ENCODE measurements around the gene SLC45A1. TPM values are rescaled to one million over a fixed set of nuclear protein-coding genes. Genes with fewer than 3 reads are reported as not detected.

SLC45A1 gene
- polyA plus RNA-seq, 1 donor (not counting 4 experiments of a cell fraction or from before 2014, with no cell fraction given) = 0.14 TPM

GRCh38 chr1:8299963-8300362 is 18.0 kb upstream of the SLC45A1 start:
- Histone ChIP-seq H3K79me2 (ENCODE audit: control insufficient read depth, insufficient read depth, low read length) (no peaks in the 10 kb centered on the region), H3K4me3 (ENCODE audit: control insufficient read depth in 2 of 3, extremely low read depth in 1 of 3, insufficient read depth in 2 of 3, low read depth in 1 of 3, low read length in 3 of 3) (no peak overlapping the region), H3K4me1 (ENCODE audit: control insufficient read depth, extremely low read depth, insufficient read depth, low read length) (no peaks in the 10 kb centered on the region), H2AFZ (ENCODE audit: control insufficient read depth, low read length) (no peak overlapping the region), H3K9me3 (ENCODE audit: control insufficient read depth, low read depth, low read length) (no peaks in the 10 kb centered on the region), H3K27ac (ENCODE audit: control insufficient read depth, insufficient read depth, low read length) (no peak overlapping the region), H4K20me1 (ENCODE audit: control insufficient read depth, extremely low read depth, insufficient read depth, low read length) (no peaks in the 10 kb centered on the region), H3K9ac (ENCODE audit: control insufficient read depth, extremely low read depth, insufficient read depth, low read length) (no peak overlapping the region), H3K36me3 (ENCODE audit: control insufficient read depth in 2 of 2, extremely low read depth in 1 of 2, insufficient read depth in 2 of 2, low read length in 2 of 2) (no peaks in the 10 kb centered on the region), H3K27me3 (ENCODE audit: control insufficient read depth, extremely low read depth, insufficient read depth, low read length) (no peaks in the 10 kb centered on the region), H3K4me2 (ENCODE audit: control insufficient read depth, extremely low read depth, insufficient read depth, low read depth, low read length) (no peak overlapping the region), H3K9me1 (ENCODE audit: control insufficient read depth, extremely low read depth, insufficient read depth, low read length) (no peaks in the 10 kb centered on the region)
- DNase-seq (ENCODE audit: low read depth, low spot score) = no peak
- TF ChIP-seq CTCF (optimal IDR thresholded peaks at IDR 0.05 in 1 of 3, IDR thresholded peaks at IDR 0.05 in 1 of 3, conservative IDR thresholded peaks at IDR 0.05 in 1 of 3; ENCODE audit: extremely low read depth in 1 of 3, insufficient read depth in 2 of 3, low read length in 3 of 3) = no peak
- TF ChIP-seq EZH2 (IDR thresholded peaks at IDR 0.05; ENCODE audit: low read length) = no peak
- dilution Hi-C loops (cut with MboI; ENCODE audit: extremely low pct_ligation_motif_present, low sequenced_read_pairs) = loop anchor here (25.0 kb wide), 1 partner anchor 288 kb away; no protein-coding TSS in a partner anchor
- no peak for FAIRE-seq

DNA sequence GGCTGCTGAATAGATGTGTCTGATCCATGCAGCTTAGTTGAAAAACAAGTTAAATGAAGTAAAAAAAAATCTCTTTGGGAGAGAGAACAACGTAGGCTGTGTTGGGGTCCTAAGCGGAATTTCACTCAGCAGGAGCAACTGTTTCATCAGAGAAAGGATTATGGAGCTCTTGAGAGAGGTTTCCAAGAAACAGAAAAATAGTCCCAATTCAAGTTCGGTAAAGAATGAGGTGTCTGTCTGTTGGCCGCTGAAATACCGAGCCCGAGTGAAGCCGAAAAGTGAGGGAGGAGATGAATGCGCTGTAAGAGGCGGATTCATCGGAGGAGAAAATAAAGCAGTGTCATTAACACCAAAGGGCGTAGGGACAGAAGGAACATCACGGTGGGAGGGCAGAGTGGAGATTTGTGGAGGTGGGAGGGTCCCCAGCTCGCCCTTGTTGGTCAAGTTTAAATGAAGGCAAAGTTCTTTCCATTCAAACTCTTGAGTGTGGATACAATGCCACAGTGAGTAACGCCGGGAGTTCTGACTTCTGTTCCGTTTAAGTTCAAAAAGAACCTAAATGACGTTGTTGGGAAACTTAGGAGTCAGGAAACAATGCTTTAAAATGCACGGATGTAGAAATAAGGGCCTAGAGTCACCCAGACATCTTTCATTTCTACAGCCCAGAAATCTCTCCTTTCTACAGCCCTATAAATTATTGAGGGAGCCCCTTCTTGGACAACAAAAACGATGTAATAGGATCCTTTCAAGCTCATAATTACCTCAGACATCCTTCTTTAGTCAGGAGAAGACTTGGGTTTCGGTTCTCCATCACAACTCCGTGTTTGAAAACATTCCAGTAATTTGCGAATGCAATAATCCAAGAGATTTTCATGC is 15.6 kb upstream of the SLC45A1 start:
- TF ChIP-seq CTCF (optimal IDR thresholded peaks at IDR 0.05 in 1 of 3, IDR thresholded peaks at IDR 0.05 in 1 of 3, conservative IDR thresholded peaks at IDR 0.05 in 1 of 3; ENCODE audit: extremely low read depth in 1 of 3, insufficient read depth in 2 of 3, low read length in 3 of 3) (no peak), EZH2 (IDR thresholded peaks at IDR 0.05; ENCODE audit: low read length) (no peak)
- no peak overlapping the region for H3K9ac ChIP-seq (ENCODE audit: control insufficient read depth, extremely low read depth, insufficient read depth, low read length)
- DNase-seq (ENCODE audit: low read depth, low spot score) = no peak
- no peak overlapping the region for H3K4me2 ChIP-seq (ENCODE audit: control insufficient read depth, extremely low read depth, insufficient read depth, low read depth, low read length)
- H3K36me3 ChIP-seq (ENCODE audit: control insufficient read depth in 2 of 2, extremely low read depth in 1 of 2, insufficient read depth in 2 of 2, low read length in 2 of 2) = no peaks in the 10 kb centered on the region
- FAIRE-seq = no peak
- H3K79me2 ChIP-seq (ENCODE audit: control insufficient read depth, insufficient read depth, low read length) = no peaks in the 10 kb centered on the region
- H2AFZ ChIP-seq (ENCODE audit: control insufficient read depth, low read length) = no peak overlapping the region
- no peak overlapping the region for H3K4me3 ChIP-seq (ENCODE audit: control insufficient read depth in 2 of 3, extremely low read depth in 1 of 3, insufficient read depth in 2 of 3, low read depth in 1 of 3, low read length in 3 of 3)
- H3K4me1 ChIP-seq (ENCODE audit: control insufficient read depth, extremely low read depth, insufficient read depth, low read length) = no peaks in the 10 kb centered on the region
- dilution Hi-C loops (cut with MboI; ENCODE audit: extremely low pct_ligation_motif_present, low sequenced_read_pairs) = loop anchor here (25.0 kb wide), 1 partner anchor 290 kb away; no protein-coding TSS in a partner anchor
- no peaks in the 10 kb centered on the region for H3K9me1 ChIP-seq (ENCODE audit: control insufficient read depth, extremely low read depth, insufficient read depth, low read length)
- H4K20me1 ChIP-seq (ENCODE audit: control insufficient read depth, extremely low read depth, insufficient read depth, low read length) = no peaks in the 10 kb centered on the region
- H3K27me3 ChIP-seq (ENCODE audit: control insufficient read depth, extremely low read depth, insufficient read depth, low read length) = no peaks in the 10 kb centered on the region
- H3K9me3 ChIP-seq (ENCODE audit: control insufficient read depth, low read depth, low read length) = no peaks in the 10 kb centered on the region
- H3K27ac ChIP-seq (ENCODE audit: control insufficient read depth, insufficient read depth, low read length) = no peak overlapping the region
